HG02571 (cell line): ENCODE measurements around the gene ZNF616.

Experiments used
- ATAC-seq: cut with Tn5 transposase; IDR thresholded peaks from one replicate; pipeline ENCODE4 v1.9.1; 2021; ENCODE audit warnings: mild to moderate bottlenecking, moderate library complexity; ENCODE audit not compliant: unreplicated experiment

Gene ZNF616

GRCh38 chr19:52139252-52140031 is at the start of gene ZNF616:
ZNF616 (minus strand) TSS chr19:52139938; CDS start chr19:52130512, 9,426 bp downstream.
- ATAC-seq: peak; percentile 51

GRCh38 chr19:52188822-52189734 is 49.3 kb upstream of the ZNF616 start:
- ATAC-seq: peak; percentile 0

- no peak for ATAC-seq
Observed at GRCh38 chr19:52187407-52187806, 47.7 kb upstream of the ZNF616 start.

- no peak for ATAC-seq
Observed at GRCh38 chr19:52176574-52176973, 36.8 kb upstream of the ZNF616 start.

- no peak for ATAC-seq
Observed at GRCh38 chr19:52172347-52172746, 32.6 kb upstream of the ZNF616 start.

GRCh38 chr19:52171321-52172169 is 31.8 kb upstream of the ZNF616 start, which contains the start of gene ZNF836:
ZNF836 (minus strand) TSS chr19:52171621; CDS start chr19:52168072, 3,549 bp downstream.
- no peak for ATAC-seq

GRCh38 chr19:52170863-52171320 is 31.2 kb upstream of the ZNF616 start:
- no peak for ATAC-seq

- ATAC-seq: no peak
Observed at GRCh38 chr19:52170304-52170703, 30.6 kb upstream of the ZNF616 start.

GRCh38 chr19:52155596-52156359 is 16.0 kb upstream of the ZNF616 start:
- ATAC-seq: no peak

- no peak for ATAC-seq
Observed at GRCh38 chr19:52148256-52148655, 8.5 kb upstream of the ZNF616 start.

- no peak for ATAC-seq
Observed at GRCh38 chr19:52142001-52142595, 2.4 kb upstream of the ZNF616 start.

- ATAC-seq: no peak
Observed at GRCh38 chr19:52141203-52141602, 1.5 kb upstream of the ZNF616 start.

- ATAC-seq: peak; percentile 86
Observed at GRCh38 chr19:52140032-52140710, 433 bp upstream of the ZNF616 start.

- no peak for ATAC-seq
Observed at GRCh38 chr19:52138983-52139251, 821 bp downstream of the ZNF616 start.

GRCh38 chr19:52138278-52138982 is 1.3 kb downstream of the ZNF616 start:
- ATAC-seq: no peak

GRCh38 chr19:52120286-52120685 is 19.5 kb downstream of the ZNF616 start:
- ATAC-seq: no peak

- no peak for ATAC-seq
Observed at GRCh38 chr19:52115526-52116053, 24.1 kb downstream of the ZNF616 start.

GRCh38 chr19:52114691-52115090 is 25.0 kb downstream of the ZNF616 start:
- no peak for ATAC-seq
